Fibroblast of lung (primary cell): ENCODE results near the gene RALGPS2. TPM values are rescaled to one million over a fixed set of nuclear protein-coding genes. Genes with fewer than 3 reads are reported as not detected.

Experiments used
- DNase-seq, 2 donors: peaks; one replicate each; pipeline versions ENCODE4 v3.0.0 to v3.0.0-alpha.2; 2010; ENCODE audit warnings: low read depth in 2 of 2
- H2AFZ ChIP-seq: 2 replicates; pipeline ENCODE4 v1.5.1; 2012; ENCODE audit warnings: low read length, control low read depth, inconsistent platforms
- H3K27ac ChIP-seq: 2 replicates; pipeline ENCODE4 v1.5.1; 2011; ENCODE audit warnings: low read length, control low read depth; ENCODE audit not compliant: insufficient read depth
- H3K27me3 ChIP-seq: 2 replicates; pipeline ENCODE4 v1.5.1; 2011; ENCODE audit warnings: mild to moderate bottlenecking, low read length; ENCODE audit not compliant: control insufficient read depth, insufficient read depth
- H3K36me3 ChIP-seq: 2 replicates; pipeline ENCODE4 v1.5.1; 2011; ENCODE audit warnings: low read length; ENCODE audit not compliant: control insufficient read depth, insufficient read depth
- H3K4me1 ChIP-seq: 2 replicates; pipeline ENCODE4 v1.5.1; 2011; ENCODE audit warnings: low read length; ENCODE audit not compliant: control insufficient read depth, insufficient read depth; ENCODE audit errors: extremely low read depth
- H3K4me2 ChIP-seq: 2 replicates; pipeline ENCODE4 v1.5.1; 2011; ENCODE audit warnings: low read length, control low read depth; ENCODE audit not compliant: insufficient read depth; ENCODE audit errors: extremely low read depth
- H3K4me3 ChIP-seq, 4 experiments: fragments of 200-600 bp in 1 of 4; sonication (generic) in 1 of 4; replicated peaks in 1 of 4; 2 replicates each; pipeline ENCODE4 v1.5.1; 2011 to 2016; ENCODE audit warnings: low read length in 4 of 4, low read depth in 3 of 4, mild to moderate bottlenecking in 3 of 4, control low read depth in 2 of 4, inconsistent platforms in 1 of 4, mixed read lengths in 1 of 4; ENCODE audit not compliant: insufficient read depth in 1 of 4; ENCODE audit errors: control extremely low read depth in 1 of 4
- H3K79me2 ChIP-seq: 2 replicates; pipeline ENCODE4 v1.5.1; 2012; ENCODE audit warnings: mild to moderate bottlenecking, low read length, inconsistent platforms; ENCODE audit not compliant: control insufficient read depth, insufficient read depth
- H3K9ac ChIP-seq: 2 replicates; pipeline ENCODE4 v1.5.1; 2011; ENCODE audit warnings: mild to moderate bottlenecking, low read length, control low read depth; ENCODE audit not compliant: insufficient read depth
- H3K9me3 ChIP-seq: 2 replicates; pipeline ENCODE4 v1.5.1; 2012; ENCODE audit warnings: low read depth, low read length; ENCODE audit not compliant: control insufficient read depth, insufficient read depth
- H4K20me1 ChIP-seq: 2 replicates; pipeline ENCODE4 v1.5.1; 2011; ENCODE audit warnings: low read length; ENCODE audit not compliant: control insufficient read depth, insufficient read depth; ENCODE audit errors: extremely low read depth
- EZH2 ChIP-seq: IDR thresholded peaks from 2 replicates; pipeline ENCODE4 v1.5.1; 2012; ENCODE audit warnings: low read length, control low read depth, mild to moderate bottlenecking; ENCODE audit errors: missing control alignments
- polyA plus RNA-seq, 2 donors: library from polyadenylated mRNA; depleted of rRNA in 1 of 2; stranded (reverse) in 1 of 2; unstranded in 1 of 2; fragments of >200 nt; gene quantifications; 2 replicates each; pipeline ENCODE4 v1.2.1, GENCODE V29; 2011 to 2012; ENCODE audit warnings: missing spikeins in 1 of 2
- total RNA-seq: library from RNA; depleted of rRNA; stranded (reverse); fragments of >200 nt; gene quantifications from 2 replicates; pipeline ENCODE4 v1.2.1, GENCODE V29; 2014
- TF ChIP-seq, protein P1 (sequence below), 2 donors: IDR thresholded peaks in 1 of 2; conservative IDR thresholded peaks in 1 of 2; 1 replicate in 1 of 2; 2 replicates in 1 of 2; pipeline ENCODE4 v1.5.1; 2011 to 2012; ENCODE audit warnings: low read length in 2 of 2, control low read depth in 1 of 2, inconsistent platforms in 1 of 2, low read depth in 1 of 2, mild to moderate bottlenecking in 1 of 2

RALGPS2 gene
- total and polyA plus RNA-seq, 2 donors (not counting 1 experiment from before 2014, with no cell fraction given), result 53.8 to 69.7 TPM

DNA sequence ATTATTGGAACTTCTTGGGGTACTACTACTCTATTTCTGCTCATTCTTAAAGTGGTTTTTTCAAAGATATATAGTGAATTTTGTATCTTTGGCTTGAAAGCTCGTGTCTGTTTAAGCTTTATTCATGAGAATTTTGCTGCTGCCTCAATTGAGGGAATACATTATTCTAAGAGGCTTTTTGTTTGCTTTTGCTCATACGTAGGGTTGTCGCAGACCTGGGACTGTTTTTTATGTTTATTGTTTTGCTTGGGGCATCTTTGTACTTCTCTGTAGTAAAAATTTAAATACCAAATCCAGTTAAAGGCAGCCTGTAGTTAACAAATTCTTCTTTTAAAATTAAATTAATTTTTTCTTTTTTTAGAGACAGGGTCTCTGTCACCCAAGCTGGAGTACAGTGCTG, 83.5 kb downstream of the RALGPS2 start:
- no peaks in the 10 kb centered on the region for H3K79me2 ChIP-seq
- no peaks in the 10 kb centered on the region for H3K4me1 ChIP-seq
- no peaks in the 10 kb centered on the region for H3K9me3 ChIP-seq
- H3K36me3 ChIP-seq, result peaks cover 3% of the 10 kb centered on the region
- H2AFZ ChIP-seq, result no peak overlapping the region
- no peaks in the 10 kb centered on the region for H4K20me1 ChIP-seq
- no peaks in the 10 kb centered on the region for H3K27me3 ChIP-seq
- no peak for TF ChIP-seq EZH2
- TF ChIP-seq, protein P1, sequence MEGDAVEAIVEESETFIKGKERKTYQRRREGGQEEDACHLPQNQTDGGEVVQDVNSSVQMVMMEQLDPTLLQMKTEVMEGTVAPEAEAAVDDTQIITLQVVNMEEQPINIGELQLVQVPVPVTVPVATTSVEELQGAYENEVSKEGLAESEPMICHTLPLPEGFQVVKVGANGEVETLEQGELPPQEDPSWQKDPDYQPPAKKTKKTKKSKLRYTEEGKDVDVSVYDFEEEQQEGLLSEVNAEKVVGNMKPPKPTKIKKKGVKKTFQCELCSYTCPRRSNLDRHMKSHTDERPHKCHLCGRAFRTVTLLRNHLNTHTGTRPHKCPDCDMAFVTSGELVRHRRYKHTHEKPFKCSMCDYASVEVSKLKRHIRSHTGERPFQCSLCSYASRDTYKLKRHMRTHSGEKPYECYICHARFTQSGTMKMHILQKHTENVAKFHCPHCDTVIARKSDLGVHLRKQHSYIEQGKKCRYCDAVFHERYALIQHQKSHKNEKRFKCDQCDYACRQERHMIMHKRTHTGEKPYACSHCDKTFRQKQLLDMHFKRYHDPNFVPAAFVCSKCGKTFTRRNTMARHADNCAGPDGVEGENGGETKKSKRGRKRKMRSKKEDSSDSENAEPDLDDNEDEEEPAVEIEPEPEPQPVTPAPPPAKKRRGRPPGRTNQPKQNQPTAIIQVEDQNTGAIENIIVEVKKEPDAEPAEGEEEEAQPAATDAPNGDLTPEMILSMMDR (conservative IDR thresholded peaks at IDR 0.05 in 1 of 2, IDR thresholded peaks at IDR 0.05 in 1 of 2; ENCODE audit: low read depth in 1 of 2, low read length in 2 of 2), result no peak
- no peak overlapping the region for H3K4me2 ChIP-seq
- H3K4me3 ChIP-seq, result no peak overlapping the region
- no peak overlapping the region for H3K9ac ChIP-seq
- no peak for DNase-seq
- no peak overlapping the region for H3K27ac ChIP-seq

GRCh38 chr1:178810585-178810984, 85.5 kb downstream of the RALGPS2 start:
- Histone ChIP-seq H3K9me3 (no peaks in the 10 kb centered on the region), H3K27me3 (no peaks in the 10 kb centered on the region), H3K27ac (no peak overlapping the region), H3K4me3 (no peak overlapping the region), H3K79me2 (no peaks in the 10 kb centered on the region), H3K9ac (no peak overlapping the region), H3K36me3 (peaks cover 3% of the 10 kb centered on the region), H3K4me2 (no peak overlapping the region), H4K20me1 (no peaks in the 10 kb centered on the region), H3K4me1 (no peaks in the 10 kb centered on the region), H2AFZ (no peak overlapping the region)
- TF ChIP-seq, protein P1 (conservative IDR thresholded peaks at IDR 0.05 in 1 of 2, IDR thresholded peaks at IDR 0.05 in 1 of 2; ENCODE audit: low read depth in 1 of 2, low read length in 2 of 2), result no peak
- TF ChIP-seq EZH2, result no peak
- no peak for DNase-seq

DNA sequence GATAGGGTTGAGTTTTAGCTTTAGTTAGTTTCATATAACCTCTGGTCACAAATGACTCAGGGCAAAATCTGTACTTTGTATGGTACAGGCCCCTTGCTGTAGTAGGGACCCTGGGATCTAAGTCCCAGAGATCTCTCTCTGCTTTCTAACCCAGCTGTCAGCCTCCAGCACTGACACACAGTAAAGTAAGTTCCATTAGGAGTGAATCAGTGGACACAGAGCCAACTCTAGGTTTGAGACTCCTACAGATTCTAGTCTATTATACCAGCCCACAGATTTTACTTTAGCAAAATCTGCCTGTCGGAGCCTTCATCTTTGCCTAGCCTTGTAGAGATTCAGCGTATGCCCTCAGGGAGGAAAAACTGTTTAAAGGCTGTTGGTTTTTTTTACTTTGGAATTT, 93.4 kb downstream of the RALGPS2 start:
- no peak overlapping the region for H3K9ac ChIP-seq
- H3K4me3 ChIP-seq, result no peak overlapping the region
- DNase-seq, result peak; percentile 23 to 75
- no peaks in the 10 kb centered on the region for H3K79me2 ChIP-seq
- H3K4me2 ChIP-seq, result no peak overlapping the region
- peaks cover 5% of the 10 kb centered on the region for H3K4me1 ChIP-seq
- peak overlapping the region; percentile 11 for H3K27ac ChIP-seq
- no peaks in the 10 kb centered on the region for H3K36me3 ChIP-seq
- no peaks in the 10 kb centered on the region for H4K20me1 ChIP-seq
- H3K27me3 ChIP-seq, result no peaks in the 10 kb centered on the region
- H2AFZ ChIP-seq, result no peak overlapping the region
- no peaks in the 10 kb centered on the region for H3K9me3 ChIP-seq
- TF ChIP-seq EZH2, result no peak
- TF ChIP-seq, protein P1 (conservative IDR thresholded peaks at IDR 0.05 in 1 of 2, IDR thresholded peaks at IDR 0.05 in 1 of 2; ENCODE audit: low read depth in 1 of 2, low read length in 2 of 2), result no peak
